ENCODE data around the gene VN1R4.

GRCh38 chr19:53308339-53308811 lies 40.9 kb upstream of the VN1R4 start:
- TF ChIP-seq POLR2A (IDR thresholded peaks at IDR 0.05; ENCODE audit: low read length) (no peak), GATA1 (IDR thresholded peaks at IDR 0.05; ENCODE audit: low read depth, low read length) (no peak)

Data from erythroblast (primary cell).